GM20000 (cell line): ENCODE measurements around the gene CA5A.

Experiments
- DNase-seq: peaks from one replicate; pipeline ENCODE4 v3.0.0; 2012; ENCODE audit warnings: low spot score
- CTCF ChIP-seq: IDR thresholded peaks from 2 replicates; pipeline ENCODE4 v1.5.1; 2012; ENCODE audit warnings: mild to moderate bottlenecking, control low read depth; ENCODE audit errors: extremely low read depth, missing control alignments

CA5A gene

GRCh38 chr16:87966685-87967185 lies 30.4 kb upstream of the CA5A start:
- no peak for TF ChIP-seq CTCF
- DNase-seq = no peak

GRCh38 chr16:87966064-87966645 lies 29.8 kb upstream of the CA5A start:
- DNase-seq = no peak
- no peak for TF ChIP-seq CTCF

GRCh38 chr16:87965417-87965816 lies 29.1 kb upstream of the CA5A start:
- TF ChIP-seq CTCF = no peak
- DNase-seq = no peak

GRCh38 chr16:87964049-87964659 lies 27.8 kb upstream of the CA5A start:
- no peak for DNase-seq
- TF ChIP-seq CTCF = no peak

- DNase-seq = no peak
- no peak for TF ChIP-seq CTCF
Measured at GRCh38 chr16:87963400-87963799, 27.1 kb upstream of the CA5A start.

- TF ChIP-seq CTCF = no peak
- no peak for DNase-seq
Measured at GRCh38 chr16:87961623-87962022, 25.3 kb upstream of the CA5A start.

- no peak for TF ChIP-seq CTCF
- no peak for DNase-seq
Measured at GRCh38 chr16:87960852-87961251, 24.5 kb upstream of the CA5A start.
